ENCODE measurements around the gene TMEM41B.
"Not testable (repeated sequence)": the region's sequence is repeated elsewhere in the genome, so short reads cannot be mapped to it uniquely, and the experiment has no call there.

Gene TMEM41B

DNA sequence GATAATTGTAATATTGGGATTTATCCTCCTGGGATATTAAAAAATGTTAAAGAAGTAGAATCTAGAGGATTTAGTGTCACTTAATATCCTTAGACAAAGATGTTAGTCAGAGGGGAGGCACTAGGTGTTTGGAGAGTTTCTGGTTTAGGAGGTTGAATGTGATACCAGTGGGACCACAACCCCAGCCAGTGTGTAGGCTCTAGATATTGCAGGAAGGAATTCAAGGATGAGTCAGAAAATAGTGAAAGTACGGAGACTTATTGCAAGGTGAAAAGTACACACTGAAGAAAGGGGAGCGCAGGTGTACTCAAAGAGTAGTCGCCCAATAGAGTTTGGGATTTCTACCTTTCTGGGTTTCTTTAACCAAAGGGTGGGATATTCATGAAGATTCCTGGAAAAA, 5.7 kb upstream of the TMEM41B start:
- no peak overlapping the region for H3K27ac ChIP-seq (ENCODE audit: low read depth, low read length)
- H3K4me3 ChIP-seq (ENCODE audit: low read length): no peak overlapping the region
- no peak overlapping the region for H3K9ac ChIP-seq (ENCODE audit: low read length)
- peaks cover under 1% of the 10 kb centered on the region for H3K4me1 ChIP-seq (ENCODE audit: control insufficient read depth, insufficient read depth, low read length)
- H3K36me3 ChIP-seq (ENCODE audit: control insufficient read depth, insufficient read depth, low read length): no peaks in the 10 kb centered on the region
- no peaks in the 10 kb centered on the region for H3K27me3 ChIP-seq (ENCODE audit: control insufficient read depth, insufficient read depth, low read length)

DNA sequence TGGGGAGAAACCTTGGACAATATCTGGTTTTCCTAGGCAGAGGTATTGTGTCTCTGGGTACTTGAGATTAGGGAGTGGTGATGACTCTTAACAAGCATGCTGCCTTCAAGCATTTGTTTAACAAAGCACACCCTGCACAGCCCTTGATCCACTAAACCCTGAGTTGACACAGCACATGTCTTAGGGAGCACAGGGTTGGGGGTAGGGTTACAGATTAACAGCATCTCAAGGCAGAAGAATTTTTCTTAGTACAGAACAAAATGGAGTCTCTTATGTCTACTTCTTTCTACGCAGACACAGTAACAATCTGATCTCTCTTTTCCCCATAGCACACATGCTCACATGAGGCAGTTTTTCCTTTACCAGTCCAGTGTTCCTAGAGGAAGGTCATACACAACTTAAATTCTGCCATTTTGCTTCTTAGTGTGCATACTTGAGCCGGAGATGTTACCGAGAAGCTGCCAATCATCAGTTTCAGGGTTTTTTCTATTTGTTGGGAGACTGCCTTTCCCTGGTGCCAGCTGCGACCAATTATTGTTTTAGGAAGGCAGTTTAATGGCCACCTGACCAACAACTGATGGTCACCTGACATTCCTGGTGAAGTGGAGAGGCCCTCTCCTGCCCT, 5.1 kb upstream of the TMEM41B start:
- H3K4me1 ChIP-seq (ENCODE audit: control insufficient read depth, insufficient read depth, low read length); H3K36me3 ChIP-seq (ENCODE audit: control insufficient read depth, insufficient read depth, low read length); H3K27me3 ChIP-seq (ENCODE audit: control insufficient read depth, insufficient read depth, low read length); H3K4me3 ChIP-seq (ENCODE audit: low read length); H3K27ac ChIP-seq (ENCODE audit: low read depth, low read length); H3K9ac ChIP-seq (ENCODE audit: low read length): not testable (repeated sequence)

DNA sequence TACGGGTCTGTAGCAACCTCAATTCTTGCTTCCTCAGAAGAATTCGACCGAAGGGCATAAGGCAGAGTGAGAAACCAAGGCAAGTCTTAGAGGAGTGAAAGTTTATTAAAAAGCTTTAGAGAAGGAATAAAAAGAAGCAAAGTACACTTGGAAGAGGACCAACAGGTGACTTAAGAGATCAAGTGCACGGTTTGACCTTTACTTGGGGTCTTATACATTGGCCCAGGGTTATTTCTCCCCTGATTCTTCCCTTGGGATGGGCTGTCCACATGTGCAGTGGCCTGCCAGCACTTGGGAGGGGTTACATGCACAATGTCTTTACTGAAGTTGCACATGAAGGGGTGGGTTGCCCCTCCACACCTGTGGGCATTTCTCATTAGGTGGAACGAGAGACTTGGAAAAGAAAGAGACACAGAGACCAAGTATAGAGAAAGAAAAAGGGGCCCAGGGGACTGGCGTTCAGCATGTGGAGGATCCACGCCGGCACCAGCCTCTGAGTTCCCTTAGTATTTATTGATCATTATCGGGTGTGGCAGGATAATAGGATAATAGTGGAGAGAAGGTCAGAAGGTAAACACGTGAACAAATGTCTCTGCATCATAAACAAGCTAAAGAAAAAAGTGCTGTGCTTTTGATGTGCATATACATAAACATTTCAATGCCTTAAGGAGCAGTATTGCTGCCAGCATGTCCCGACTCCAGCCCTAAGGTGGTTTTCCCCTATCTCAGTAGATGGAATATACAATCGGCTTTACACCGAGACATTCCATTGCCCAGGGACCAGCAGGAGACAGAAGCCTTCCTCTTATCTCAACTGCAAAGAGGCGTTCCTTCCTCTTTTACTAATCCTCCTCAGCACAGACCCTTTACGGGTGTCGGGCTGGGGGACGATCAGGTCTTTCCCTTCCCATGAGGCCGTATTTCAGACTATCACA, 4.3 kb upstream of the TMEM41B start:
- H3K4me1 ChIP-seq (ENCODE audit: control insufficient read depth, insufficient read depth, low read length); H3K9ac ChIP-seq (ENCODE audit: low read length); H3K27me3 ChIP-seq (ENCODE audit: control insufficient read depth, insufficient read depth, low read length); H3K4me3 ChIP-seq (ENCODE audit: low read length); H3K27ac ChIP-seq (ENCODE audit: low read depth, low read length); H3K36me3 ChIP-seq (ENCODE audit: control insufficient read depth, insufficient read depth, low read length): not testable (repeated sequence)

DNA sequence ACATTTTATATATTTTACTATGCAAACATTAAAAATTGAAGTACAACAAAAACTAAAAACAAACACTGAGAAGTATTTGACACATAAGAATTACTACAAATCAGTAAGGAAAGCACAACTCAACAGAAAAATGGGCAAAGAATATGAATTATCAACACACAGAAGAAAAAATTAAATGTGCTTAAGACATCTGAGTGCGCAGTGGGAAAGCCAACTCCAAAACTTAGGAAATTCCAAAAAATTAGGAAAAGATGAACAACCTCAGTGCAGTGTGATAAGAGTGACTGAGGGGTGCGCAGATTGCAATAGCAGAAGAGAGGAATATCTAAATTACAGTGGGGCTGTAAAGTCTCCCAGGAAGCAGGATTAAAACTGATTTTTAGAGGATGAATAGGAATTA, 1.9 kb upstream of the TMEM41B start:
- Histone ChIP-seq H3K36me3 (ENCODE audit: control insufficient read depth, insufficient read depth, low read length) (no peaks in the 10 kb centered on the region), H3K4me1 (ENCODE audit: control insufficient read depth, insufficient read depth, low read length) (peaks cover 4% of the 10 kb centered on the region), H3K27ac (ENCODE audit: low read depth, low read length) (no peak overlapping the region), H3K4me3 (ENCODE audit: low read length) (no peak overlapping the region), H3K27me3 (ENCODE audit: control insufficient read depth, insufficient read depth, low read length) (no peaks in the 10 kb centered on the region), H3K9ac (ENCODE audit: low read length) (no peak overlapping the region)

DNA sequence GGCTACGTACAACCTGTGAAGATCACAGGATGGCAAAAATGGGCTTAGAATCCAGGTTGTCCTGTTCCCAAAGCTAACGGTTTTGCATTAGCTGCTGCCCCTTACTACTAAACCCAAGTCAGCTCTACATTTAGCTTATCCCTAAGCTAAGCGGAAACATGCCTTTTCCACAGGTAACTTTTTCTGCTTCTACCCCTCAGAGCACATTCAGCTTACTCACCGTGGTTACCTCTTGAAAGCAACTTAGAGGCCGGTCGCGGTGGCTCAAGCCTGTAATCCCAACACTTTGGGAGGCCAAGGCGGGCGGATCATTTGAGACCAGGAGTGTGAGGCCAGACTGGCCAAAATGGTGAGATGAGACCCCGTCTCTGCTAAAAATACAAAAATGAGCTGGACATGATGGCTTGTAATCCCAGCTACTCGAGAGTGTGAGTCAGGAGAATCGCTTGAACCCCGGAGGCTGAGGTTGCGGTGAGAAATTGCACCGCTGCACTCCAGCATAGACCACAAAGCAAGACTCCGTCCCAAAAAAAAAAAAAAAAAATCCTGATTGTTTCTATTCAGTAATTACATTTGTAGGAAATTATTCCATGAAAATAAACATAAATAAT, 790 bp upstream of the TMEM41B start:
- H3K27ac ChIP-seq (ENCODE audit: low read depth, low read length): peak overlapping the region; percentile 84
- H3K27me3 ChIP-seq (ENCODE audit: control insufficient read depth, insufficient read depth, low read length): no peaks in the 10 kb centered on the region
- no peaks in the 10 kb centered on the region for H3K36me3 ChIP-seq (ENCODE audit: control insufficient read depth, insufficient read depth, low read length)
- H3K9ac ChIP-seq (ENCODE audit: low read length): peak overlapping the region; percentile 51
- peak overlapping the region; percentile 91 for H3K4me3 ChIP-seq (ENCODE audit: low read length)
- H3K4me1 ChIP-seq (ENCODE audit: control insufficient read depth, insufficient read depth, low read length): peaks cover 4% of the 10 kb centered on the region

DNA sequence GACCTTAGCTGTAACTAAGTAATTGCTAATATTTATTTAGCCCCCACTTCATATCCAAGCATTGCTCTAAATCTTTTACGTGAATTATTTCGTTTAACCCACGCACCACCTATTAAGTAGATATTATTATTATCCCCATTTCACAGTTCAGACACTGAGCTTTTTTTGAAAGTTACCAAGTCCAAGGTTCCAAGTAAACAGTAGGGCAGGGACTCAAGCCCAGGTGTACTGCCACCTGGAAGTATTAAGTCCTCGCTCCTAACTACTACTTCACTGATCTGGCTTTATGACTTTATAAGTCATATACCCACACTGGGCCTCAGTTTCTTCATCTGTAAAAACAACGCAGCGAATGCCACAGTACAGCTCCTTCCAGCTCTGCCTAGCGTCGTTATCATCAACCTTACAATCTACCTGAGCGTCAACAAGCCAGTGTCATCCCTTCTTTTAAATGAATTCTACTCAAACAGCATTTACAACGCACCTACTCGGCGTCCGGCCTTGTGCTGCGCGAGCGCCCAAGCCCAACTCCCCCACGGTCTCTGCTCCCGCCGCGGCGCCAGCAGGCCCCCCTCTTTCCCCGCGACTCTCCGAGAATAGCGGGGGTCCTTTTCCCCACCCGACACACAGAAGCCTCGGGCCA, 624 bp downstream of the TMEM41B start:
- Histone ChIP-seq H3K9ac (ENCODE audit: low read length) (peak overlapping the region; percentile 92), H3K27me3 (ENCODE audit: control insufficient read depth, insufficient read depth, low read length) (no peaks in the 10 kb centered on the region), H3K36me3 (ENCODE audit: control insufficient read depth, insufficient read depth, low read length) (no peaks in the 10 kb centered on the region), H3K4me3 (ENCODE audit: low read length) (peak overlapping the region; percentile 94), H3K27ac (ENCODE audit: low read depth, low read length) (peak overlapping the region; percentile 76), H3K4me1 (ENCODE audit: control insufficient read depth, insufficient read depth, low read length) (peaks cover 4% of the 10 kb centered on the region)

DNA sequence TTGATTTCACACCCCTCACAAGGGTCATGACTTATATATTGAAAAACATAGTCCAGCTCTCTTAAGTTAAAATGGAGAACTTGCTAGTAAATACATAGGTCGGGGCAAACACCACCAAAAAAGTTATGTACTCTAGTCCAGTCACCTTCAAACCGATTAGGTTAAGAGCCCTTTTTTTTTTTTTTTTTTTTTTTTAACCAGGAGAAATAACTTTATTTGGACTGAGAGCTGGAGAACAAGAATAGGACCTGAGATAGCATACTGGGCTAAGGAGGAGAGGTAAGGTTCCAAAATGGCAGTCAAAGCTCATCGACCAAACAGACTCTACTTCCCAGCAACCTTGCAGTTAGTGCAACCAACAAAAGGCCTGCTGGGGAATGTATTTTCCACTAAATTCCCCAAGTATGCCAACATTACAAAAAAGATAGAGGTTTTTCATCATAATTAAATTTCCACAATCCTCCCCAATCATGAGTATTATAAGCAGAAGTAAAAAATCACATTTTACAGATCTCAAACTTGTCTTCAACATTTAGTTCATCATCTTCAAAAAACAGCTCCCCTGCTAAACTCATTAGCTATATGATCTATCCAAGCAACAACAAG, 3.8 kb downstream of the TMEM41B start:
- Histone ChIP-seq H3K9ac (ENCODE audit: low read length) (no peak overlapping the region), H3K27me3 (ENCODE audit: control insufficient read depth, insufficient read depth, low read length) (no peaks in the 10 kb centered on the region), H3K4me3 (ENCODE audit: low read length) (no peak overlapping the region), H3K4me1 (ENCODE audit: control insufficient read depth, insufficient read depth, low read length) (peaks cover 4% of the 10 kb centered on the region), H3K27ac (ENCODE audit: low read depth, low read length) (no peak overlapping the region), H3K36me3 (ENCODE audit: control insufficient read depth, insufficient read depth, low read length) (no peaks in the 10 kb centered on the region)

- no peak overlapping the region for H3K9ac ChIP-seq (ENCODE audit: low read length)
- H3K4me1 ChIP-seq (ENCODE audit: control insufficient read depth, insufficient read depth, low read length): no peaks in the 10 kb centered on the region
- no peak overlapping the region for H3K4me3 ChIP-seq (ENCODE audit: low read length)
- no peaks in the 10 kb centered on the region for H3K27me3 ChIP-seq (ENCODE audit: control insufficient read depth, insufficient read depth, low read length)
- no peak overlapping the region for H3K27ac ChIP-seq (ENCODE audit: low read depth, low read length)
- no peaks in the 10 kb centered on the region for H3K36me3 ChIP-seq (ENCODE audit: control insufficient read depth, insufficient read depth, low read length)
These were observed 10.2 kb downstream of the TMEM41B start for GRCh38 chr11:9304178-9304577.

GRCh38 chr11:9302448-9302847, 11.9 kb downstream of the TMEM41B start:
- H3K4me3 ChIP-seq (ENCODE audit: low read length): no peak overlapping the region

GRCh38 chr11:9301720-9302119, 12.7 kb downstream of the TMEM41B start:
- no peak overlapping the region for H3K4me3 ChIP-seq (ENCODE audit: low read length)
- no peaks in the 10 kb centered on the region for H3K27me3 ChIP-seq (ENCODE audit: control insufficient read depth, insufficient read depth, low read length)
- H3K27ac ChIP-seq (ENCODE audit: low read depth, low read length): no peak overlapping the region
- H3K36me3 ChIP-seq (ENCODE audit: control insufficient read depth, insufficient read depth, low read length): no peaks in the 10 kb centered on the region
- H3K9ac ChIP-seq (ENCODE audit: low read length): no peak overlapping the region
- no peaks in the 10 kb centered on the region for H3K4me1 ChIP-seq (ENCODE audit: control insufficient read depth, insufficient read depth, low read length)

More at GRCh38 chr11:9302448-9302847, 11.9 kb downstream of the TMEM41B start:
- Histone ChIP-seq H3K36me3 (ENCODE audit: control insufficient read depth, insufficient read depth, low read length) (no peaks in the 10 kb centered on the region), H3K27me3 (ENCODE audit: control insufficient read depth, insufficient read depth, low read length) (no peaks in the 10 kb centered on the region), H3K4me1 (ENCODE audit: control insufficient read depth, insufficient read depth, low read length) (no peaks in the 10 kb centered on the region), H3K9ac (ENCODE audit: low read length) (no peak overlapping the region), H3K27ac (ENCODE audit: low read depth, low read length) (no peak overlapping the region)

DNA sequence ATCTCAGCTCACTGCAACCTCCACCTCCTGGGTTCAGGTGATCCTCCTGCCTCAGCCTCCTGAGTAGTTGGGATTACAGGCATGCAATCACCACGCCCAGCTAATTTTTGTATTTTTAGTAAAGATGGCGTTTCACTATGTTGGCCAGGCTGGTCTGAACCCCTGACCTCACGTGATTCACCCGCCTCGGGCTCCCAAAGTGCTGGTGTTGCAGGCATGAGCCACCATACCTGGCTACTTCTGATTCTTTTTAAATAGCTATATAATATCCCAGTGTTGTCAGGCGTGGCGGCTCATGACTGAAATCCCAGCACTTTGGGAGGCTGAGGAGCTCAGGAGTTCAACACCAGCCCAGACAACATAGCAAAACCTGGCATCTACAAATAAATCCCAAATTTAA, 20.7 kb downstream of the TMEM41B start:
- no peak overlapping the region for H3K9ac ChIP-seq (ENCODE audit: low read length)
- peaks cover 3% of the 10 kb centered on the region for H3K36me3 ChIP-seq (ENCODE audit: control insufficient read depth, insufficient read depth, low read length)
- no peaks in the 10 kb centered on the region for H3K4me1 ChIP-seq (ENCODE audit: control insufficient read depth, insufficient read depth, low read length)
- H3K27me3 ChIP-seq (ENCODE audit: control insufficient read depth, insufficient read depth, low read length): no peaks in the 10 kb centered on the region
- no peak overlapping the region for H3K4me3 ChIP-seq (ENCODE audit: low read length)
- H3K27ac ChIP-seq (ENCODE audit: low read depth, low read length): no peak overlapping the region

Measured in rectal smooth muscle tissue (tissue), 1 donor.